ENCODE measurements around the gene CTDSPL.

CTDSPL gene

GRCh38 chr3:38020342-38020726 lies 158.7 kb downstream of the CTDSPL start:
- no CpG with 5 or more reads among the region's 3 CpGs for WGBS (ENCODE audit: extremely low coverage, insufficient coverage, low lambda C conversion rate)
- H3K79me2 ChIP-seq (ENCODE audit: control insufficient read depth, insufficient read depth, low read length): no peaks in the 10 kb centered on the region
- no peak overlapping the region for H4K8ac ChIP-seq (ENCODE audit: low read depth, low read length)
- H2BK120ac ChIP-seq (ENCODE audit: low read depth, low read length): no peak overlapping the region
- no peak overlapping the region for H3K56ac ChIP-seq (ENCODE audit: low read length)
- H3K27ac ChIP-seq (ENCODE audit: low read depth, low read length): no peak overlapping the region
- H3K4me1 ChIP-seq (ENCODE audit: control insufficient read depth, low read depth, low read length): peaks cover 4% of the 10 kb centered on the region
- no peaks in the 10 kb centered on the region for H3K27me3 ChIP-seq (ENCODE audit: insufficient read depth, low read length, poor library complexity)
- H3K79me1 ChIP-seq (ENCODE audit: low read length): no peaks in the 10 kb centered on the region
- DNase-seq: no peak
- no peak overlapping the region for H3K4me3 ChIP-seq (ENCODE audit: low read length)
- H3K18ac ChIP-seq (ENCODE audit: low read length): no peak overlapping the region
- H3K4me2 ChIP-seq (ENCODE audit: low read length): no peak overlapping the region
- no peak overlapping the region for H2BK5ac ChIP-seq (ENCODE audit: low read length)
- H4K5ac ChIP-seq (ENCODE audit: low read length): no peak overlapping the region
- H3K36me3 ChIP-seq (ENCODE audit: control insufficient read depth, insufficient read depth, low read length): no peaks in the 10 kb centered on the region
- H2AK5ac ChIP-seq (ENCODE audit: low read length): no peak overlapping the region
- no peak overlapping the region for H3K23ac ChIP-seq (ENCODE audit: low read length)
- no peak overlapping the region for H2BK15ac ChIP-seq (replicated peaks; ENCODE audit: low read depth)
- H3K4ac ChIP-seq (ENCODE audit: low read depth, low read length): no peak overlapping the region
- H3K9ac ChIP-seq (ENCODE audit: low read length): no peak overlapping the region

GRCh38 chr3:38021196-38021595 lies 159.5 kb downstream of the CTDSPL start:
- no peaks in the 10 kb centered on the region for H3K79me1 ChIP-seq (ENCODE audit: low read length)
- no peak overlapping the region for H3K4me3 ChIP-seq (ENCODE audit: low read length)
- no peak overlapping the region for H4K8ac ChIP-seq (ENCODE audit: low read depth, low read length)
- H3K4ac ChIP-seq (ENCODE audit: low read depth, low read length): no peak overlapping the region
- H3K56ac ChIP-seq (ENCODE audit: low read length): no peak overlapping the region
- no peak overlapping the region for H3K9ac ChIP-seq (ENCODE audit: low read length)
- H2BK120ac ChIP-seq (ENCODE audit: low read depth, low read length): no peak overlapping the region
- no peak overlapping the region for H4K5ac ChIP-seq (ENCODE audit: low read length)
- no peak overlapping the region for H2AK5ac ChIP-seq (ENCODE audit: low read length)
- no peaks in the 10 kb centered on the region for H3K79me2 ChIP-seq (ENCODE audit: control insufficient read depth, insufficient read depth, low read length)
- H3K27ac ChIP-seq (ENCODE audit: low read depth, low read length): no peak overlapping the region
- H3K4me2 ChIP-seq (ENCODE audit: low read length): no peak overlapping the region
- no peak overlapping the region for H3K23ac ChIP-seq (ENCODE audit: low read length)
- DNase-seq: no peak
- WGBS (ENCODE audit: extremely low coverage, insufficient coverage, low lambda C conversion rate): no CpG with 5 or more reads among the region's 4 CpGs
- H2BK15ac ChIP-seq (replicated peaks; ENCODE audit: low read depth): no peak overlapping the region
- no peak overlapping the region for H2BK5ac ChIP-seq (ENCODE audit: low read length)
- no peaks in the 10 kb centered on the region for H3K36me3 ChIP-seq (ENCODE audit: control insufficient read depth, insufficient read depth, low read length)
- H3K27me3 ChIP-seq (ENCODE audit: insufficient read depth, low read length, poor library complexity): no peaks in the 10 kb centered on the region
- no peak overlapping the region for H3K18ac ChIP-seq (ENCODE audit: low read length)
- peaks cover 6% of the 10 kb centered on the region for H3K4me1 ChIP-seq (ENCODE audit: control insufficient read depth, low read depth, low read length)

GRCh38 chr3:38022301-38022700 lies 160.6 kb downstream of the CTDSPL start:
- H3K23ac ChIP-seq (ENCODE audit: low read length): no peak overlapping the region
- H3K79me2 ChIP-seq (ENCODE audit: control insufficient read depth, insufficient read depth, low read length): no peaks in the 10 kb centered on the region
- H3K36me3 ChIP-seq (ENCODE audit: control insufficient read depth, insufficient read depth, low read length): no peaks in the 10 kb centered on the region
- no peak for DNase-seq
- no peak overlapping the region for H3K4me2 ChIP-seq (ENCODE audit: low read length)
- H2BK15ac ChIP-seq (replicated peaks; ENCODE audit: low read depth): no peak overlapping the region
- H3K18ac ChIP-seq (ENCODE audit: low read length): no peak overlapping the region
- peaks cover 6% of the 10 kb centered on the region for H3K4me1 ChIP-seq (ENCODE audit: control insufficient read depth, low read depth, low read length)
- no peak overlapping the region for H3K4me3 ChIP-seq (ENCODE audit: low read length)
- H3K9ac ChIP-seq (ENCODE audit: low read length): no peak overlapping the region
- no CpG with 5 or more reads among the region's 3 CpGs for WGBS (ENCODE audit: extremely low coverage, insufficient coverage, low lambda C conversion rate)
- no peak overlapping the region for H3K4ac ChIP-seq (ENCODE audit: low read depth, low read length)
- no peaks in the 10 kb centered on the region for H3K27me3 ChIP-seq (ENCODE audit: insufficient read depth, low read length, poor library complexity)
- no peak overlapping the region for H3K56ac ChIP-seq (ENCODE audit: low read length)
- no peak overlapping the region for H2BK5ac ChIP-seq (ENCODE audit: low read length)
- no peak overlapping the region for H2AK5ac ChIP-seq (ENCODE audit: low read length)
- H3K79me1 ChIP-seq (ENCODE audit: low read length): no peaks in the 10 kb centered on the region
- H3K27ac ChIP-seq (ENCODE audit: low read depth, low read length): no peak overlapping the region
- H4K8ac ChIP-seq (ENCODE audit: low read depth, low read length): no peak overlapping the region
- H2BK120ac ChIP-seq (ENCODE audit: low read depth, low read length): no peak overlapping the region
- H4K5ac ChIP-seq (ENCODE audit: low read length): no peak overlapping the region

GRCh38 chr3:38022896-38023709 lies 161.4 kb downstream of the CTDSPL start:
- Histone ChIP-seq H3K4me3 (ENCODE audit: low read length) (no peak overlapping the region), H3K4me2 (ENCODE audit: low read length) (no peak overlapping the region), H3K79me2 (ENCODE audit: control insufficient read depth, insufficient read depth, low read length) (no peaks in the 10 kb centered on the region), H2BK5ac (ENCODE audit: low read length) (no peak overlapping the region), H2BK15ac (replicated peaks; ENCODE audit: low read depth) (no peak overlapping the region), H2BK120ac (ENCODE audit: low read depth, low read length) (no peak overlapping the region), H3K18ac (ENCODE audit: low read length) (no peak overlapping the region), H2AK5ac (ENCODE audit: low read length) (no peak overlapping the region), H4K8ac (ENCODE audit: low read depth, low read length) (no peak overlapping the region), H3K4ac (ENCODE audit: low read depth, low read length) (no peak overlapping the region), H3K4me1 (ENCODE audit: control insufficient read depth, low read depth, low read length) (peaks cover 6% of the 10 kb centered on the region), H3K27ac (ENCODE audit: low read depth, low read length) (no peak overlapping the region), H3K36me3 (ENCODE audit: control insufficient read depth, insufficient read depth, low read length) (no peaks in the 10 kb centered on the region), H3K79me1 (ENCODE audit: low read length) (no peaks in the 10 kb centered on the region), H4K5ac (ENCODE audit: low read length) (no peak overlapping the region), H3K27me3 (ENCODE audit: insufficient read depth, low read length, poor library complexity) (peaks cover under 1% of the 10 kb centered on the region), H3K23ac (ENCODE audit: low read length) (no peak overlapping the region), H3K56ac (ENCODE audit: low read length) (no peak overlapping the region), H3K9ac (ENCODE audit: low read length) (no peak overlapping the region)
- no CpG with 5 or more reads among the region's 6 CpGs for WGBS (ENCODE audit: extremely low coverage, insufficient coverage, low lambda C conversion rate)
- no peak for DNase-seq

- Histone ChIP-seq H3K9ac (ENCODE audit: low read length) (no peak overlapping the region), H2BK15ac (replicated peaks; ENCODE audit: low read depth) (no peak overlapping the region), H3K27ac (ENCODE audit: low read depth, low read length) (no peak overlapping the region), H3K4ac (ENCODE audit: low read depth, low read length) (no peak overlapping the region), H3K79me2 (ENCODE audit: control insufficient read depth, insufficient read depth, low read length) (no peaks in the 10 kb centered on the region), H3K4me2 (ENCODE audit: low read length) (no peak overlapping the region), H4K8ac (ENCODE audit: low read depth, low read length) (no peak overlapping the region), H3K56ac (ENCODE audit: low read length) (no peak overlapping the region), H3K23ac (ENCODE audit: low read length) (no peak overlapping the region), H3K4me1 (ENCODE audit: control insufficient read depth, low read depth, low read length) (peaks cover 6% of the 10 kb centered on the region), H2AK5ac (ENCODE audit: low read length) (no peak overlapping the region), H4K5ac (ENCODE audit: low read length) (no peak overlapping the region), H3K18ac (ENCODE audit: low read length) (no peak overlapping the region), H2BK5ac (ENCODE audit: low read length) (no peak overlapping the region), H2BK120ac (ENCODE audit: low read depth, low read length) (no peak overlapping the region), H3K36me3 (ENCODE audit: control insufficient read depth, insufficient read depth, low read length) (no peaks in the 10 kb centered on the region), H3K27me3 (ENCODE audit: insufficient read depth, low read length, poor library complexity) (peaks cover 8% of the 10 kb centered on the region), H3K4me3 (ENCODE audit: low read length) (no peak overlapping the region), H3K79me1 (ENCODE audit: low read length) (no peaks in the 10 kb centered on the region)
- no peak for DNase-seq
- WGBS (ENCODE audit: extremely low coverage, insufficient coverage, low lambda C conversion rate): no CpG with 5 or more reads among the region's 4 CpGs
Observed at GRCh38 chr3:38026856-38027255, 165.2 kb downstream of the CTDSPL start.
